GM12801 (cell line): ENCODE measurements around the gene FAT1.

Experiments used
- TF ChIP-seq, protein P1 (sequence below): IDR thresholded peaks from one replicate; pipeline ENCODE4 v1.5.1; 2011; ENCODE audit warnings: control low read depth; ENCODE audit not compliant: insufficient read length; ENCODE audit errors: extremely low read depth

FAT1 gene

GRCh38 chr4:186545436-186545835, 178.2 kb downstream of the FAT1 start:
- TF ChIP-seq, protein P1, sequence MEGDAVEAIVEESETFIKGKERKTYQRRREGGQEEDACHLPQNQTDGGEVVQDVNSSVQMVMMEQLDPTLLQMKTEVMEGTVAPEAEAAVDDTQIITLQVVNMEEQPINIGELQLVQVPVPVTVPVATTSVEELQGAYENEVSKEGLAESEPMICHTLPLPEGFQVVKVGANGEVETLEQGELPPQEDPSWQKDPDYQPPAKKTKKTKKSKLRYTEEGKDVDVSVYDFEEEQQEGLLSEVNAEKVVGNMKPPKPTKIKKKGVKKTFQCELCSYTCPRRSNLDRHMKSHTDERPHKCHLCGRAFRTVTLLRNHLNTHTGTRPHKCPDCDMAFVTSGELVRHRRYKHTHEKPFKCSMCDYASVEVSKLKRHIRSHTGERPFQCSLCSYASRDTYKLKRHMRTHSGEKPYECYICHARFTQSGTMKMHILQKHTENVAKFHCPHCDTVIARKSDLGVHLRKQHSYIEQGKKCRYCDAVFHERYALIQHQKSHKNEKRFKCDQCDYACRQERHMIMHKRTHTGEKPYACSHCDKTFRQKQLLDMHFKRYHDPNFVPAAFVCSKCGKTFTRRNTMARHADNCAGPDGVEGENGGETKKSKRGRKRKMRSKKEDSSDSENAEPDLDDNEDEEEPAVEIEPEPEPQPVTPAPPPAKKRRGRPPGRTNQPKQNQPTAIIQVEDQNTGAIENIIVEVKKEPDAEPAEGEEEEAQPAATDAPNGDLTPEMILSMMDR: no peak

GRCh38 chr4:186543206-186543605, 180.4 kb downstream of the FAT1 start:
- TF ChIP-seq, protein P1: no peak

DNA sequence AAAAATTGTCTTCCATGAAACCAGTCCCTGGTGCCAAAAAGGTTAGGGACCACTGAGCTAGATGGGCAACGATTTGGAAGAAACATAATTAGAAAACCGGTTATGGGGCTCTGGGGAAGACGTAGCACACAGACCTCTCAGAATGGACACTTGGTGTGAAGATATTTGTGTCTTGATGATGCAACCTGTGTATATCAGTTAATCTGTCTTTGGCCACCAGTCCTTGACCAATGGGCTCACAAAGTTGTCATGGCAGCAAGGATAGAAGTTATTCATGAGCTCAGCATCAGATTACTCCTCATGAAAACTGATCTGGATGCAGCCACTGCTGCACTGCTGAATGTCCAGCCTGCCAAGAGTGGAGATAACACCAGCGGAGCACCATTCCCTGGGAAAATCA, 181.9 kb downstream of the FAT1 start:
- TF ChIP-seq, protein P1: no peak

GRCh38 chr4:186537843-186538521, 185.7 kb downstream of the FAT1 start:
- TF ChIP-seq, protein P1: no peak
